Left lobe of liver (tissue), 2 donors: ENCODE results near the gene FHIT. TPM values are rescaled to one million over a fixed set of nuclear protein-coding genes. Genes with fewer than 3 reads are reported as not detected.
"Not testable (repeated sequence)": the region's sequence is repeated elsewhere in the genome, so short reads cannot be mapped to it uniquely, and the experiment has no call there.

Source experiments
- ATAC-seq: fragments of 200-7000 bp; cut with Tn5 transposase; one replicate; pipeline ENCODE4 v1.9.1; 2020; ENCODE audit warnings: mild to moderate bottlenecking, moderate library complexity
- DNase-seq: peaks from one replicate; pipeline ENCODE4 v3.0.0-alpha.2; 2020; ENCODE audit warnings: low spot score
- total RNA-seq: library from RNA; stranded (reverse); gene quantifications from one replicate; pipeline ENCODE4 v1.2.1, GENCODE V29; 2021
- donor health status: DM: no; HTN: no; CAD: no; lungs with moderate emphysema.
- donor health status: DM: no; HTN: yes; CAD: no.

Gene FHIT
- total RNA-seq, 1 donor from 2014 or later: 5.1 TPM

- DNase-seq (no peak), ATAC-seq (no peak)
Measured at GRCh38 chr3:59994732-59995304, 1256.4 kb downstream of the FHIT start.

GRCh38 chr3:59992578-59992977 lies 1258.7 kb downstream of the FHIT start:
- ATAC-seq (no peak), DNase-seq (no peak)

DNA sequence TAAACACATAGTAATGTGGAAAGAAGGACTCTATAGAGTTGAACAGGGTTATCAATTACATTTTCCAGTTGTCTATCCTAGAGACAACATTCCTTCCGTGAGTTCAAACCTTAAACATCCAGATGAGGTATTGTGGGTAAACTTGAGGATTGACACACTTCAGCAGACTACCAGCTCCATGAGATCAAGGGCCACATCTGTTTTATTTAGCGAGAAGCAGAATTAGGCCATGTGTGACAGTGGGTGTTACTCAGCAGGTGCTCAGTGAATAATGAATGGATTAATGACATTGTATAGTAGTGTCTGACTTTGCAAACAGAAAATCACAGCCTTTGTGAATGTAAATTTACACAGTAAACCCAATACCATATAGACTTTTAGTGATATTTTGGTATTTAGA lies 1260.3 kb downstream of the FHIT start:
- ATAC-seq: no peak

GRCh38 chr3:59982510-59982909 lies 1268.7 kb downstream of the FHIT start:
- DNase-seq: no peak
- no peak for ATAC-seq

More for the DNA sequence above, 1260.3 kb downstream of the FHIT start:
- no peak for DNase-seq

DNA sequence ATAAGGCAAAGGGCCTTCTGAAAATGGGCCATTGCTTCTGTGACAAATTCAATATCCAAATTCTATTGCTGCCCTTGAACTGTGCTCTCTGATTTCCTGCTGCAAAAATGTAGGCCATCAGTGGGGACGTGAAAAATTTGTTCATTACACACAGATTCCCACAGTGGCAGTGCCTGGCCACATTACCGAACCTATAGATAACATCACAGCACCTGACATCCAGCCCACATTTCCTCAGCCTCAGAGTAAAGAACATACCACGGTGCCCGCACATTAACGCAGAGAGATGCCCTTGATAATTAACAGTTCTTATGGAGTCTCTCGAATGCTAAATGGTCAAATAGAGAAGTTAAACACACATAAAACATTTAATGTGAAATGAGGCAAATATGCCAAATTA lies 1269.9 kb downstream of the FHIT start:
- ATAC-seq: no peak
- no peak for DNase-seq

GRCh38 chr3:59980576-59980975 lies 1270.7 kb downstream of the FHIT start:
- ATAC-seq: no peak
- no peak for DNase-seq

DNA sequence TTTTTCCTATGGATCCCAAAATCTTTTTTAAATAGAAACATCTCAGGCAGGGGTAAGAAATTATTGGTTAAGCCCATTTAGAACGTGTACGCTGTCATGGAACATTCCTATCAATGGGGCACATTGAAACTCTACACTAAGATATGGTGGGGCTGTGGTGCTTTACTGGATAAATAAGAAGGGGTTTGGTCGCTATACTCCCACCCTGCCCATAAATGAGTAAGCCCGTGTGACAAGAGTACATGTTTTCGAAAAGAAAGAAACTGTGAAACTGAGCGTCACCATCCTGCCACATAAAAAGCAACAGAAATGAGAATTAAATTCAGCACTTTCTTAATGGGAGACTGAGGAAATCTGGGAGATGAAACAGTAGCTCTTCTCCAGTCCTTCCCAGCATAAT lies 1271.7 kb downstream of the FHIT start:
- ATAC-seq (no peak), DNase-seq (no peak)

- ATAC-seq (no peak), DNase-seq (no peak)
Measured at GRCh38 chr3:59978979-59979378, 1272.3 kb downstream of the FHIT start.

- ATAC-seq (no peak), DNase-seq (no peak)
Measured at GRCh38 chr3:59970796-59971195, 1280.5 kb downstream of the FHIT start.

GRCh38 chr3:59970376-59970775 lies 1280.9 kb downstream of the FHIT start:
- DNase-seq: no peak
- no peak for ATAC-seq

DNA sequence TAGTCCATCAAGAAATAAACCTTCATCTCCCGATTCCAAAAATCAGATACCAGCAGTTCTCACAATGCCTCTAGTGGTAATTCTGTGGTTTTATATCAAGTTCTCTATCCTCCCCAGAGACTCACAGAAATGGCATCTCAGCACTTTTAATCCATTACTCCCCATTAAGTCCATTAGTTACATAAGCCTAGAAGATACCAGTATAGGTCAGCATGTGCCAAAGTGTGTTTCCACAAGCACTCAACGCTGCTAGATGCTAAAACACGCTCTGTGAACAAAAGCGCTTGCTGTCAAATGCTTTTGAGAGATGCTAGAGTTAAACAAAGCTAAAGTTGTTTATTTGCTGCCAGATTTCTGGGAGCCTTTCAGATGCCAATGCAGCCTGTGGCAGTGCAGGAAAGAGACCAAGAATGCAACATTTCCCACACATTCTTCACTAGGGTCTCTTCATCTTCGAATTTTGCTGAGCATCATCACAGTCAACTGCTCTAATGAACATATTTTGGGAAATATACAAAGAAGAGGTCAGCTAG lies 1282.7 kb downstream of the FHIT start:
- no peak for ATAC-seq

DNA sequence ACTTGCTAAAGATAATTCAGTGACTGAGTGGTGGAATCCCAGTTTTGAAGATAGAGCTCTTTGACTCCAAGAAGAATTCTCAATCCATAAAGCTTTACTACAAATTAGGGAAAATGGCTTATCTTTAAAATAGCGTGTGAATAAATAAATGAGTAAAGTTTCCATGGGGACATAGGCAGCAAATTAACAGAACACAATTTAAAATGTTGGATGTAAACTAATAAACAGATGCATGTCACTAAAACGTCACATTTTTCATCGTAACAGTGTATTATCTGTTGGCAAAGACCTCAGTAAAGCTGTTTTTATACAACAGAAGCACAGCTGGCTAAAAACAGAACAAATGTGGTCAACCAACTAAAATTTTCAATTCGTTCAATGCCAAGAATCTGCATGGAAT lies 1287.6 kb downstream of the FHIT start:
- ATAC-seq (no peak), DNase-seq (no peak)

More for the DNA sequence above, 1282.7 kb downstream of the FHIT start:
- no peak for DNase-seq

DNA sequence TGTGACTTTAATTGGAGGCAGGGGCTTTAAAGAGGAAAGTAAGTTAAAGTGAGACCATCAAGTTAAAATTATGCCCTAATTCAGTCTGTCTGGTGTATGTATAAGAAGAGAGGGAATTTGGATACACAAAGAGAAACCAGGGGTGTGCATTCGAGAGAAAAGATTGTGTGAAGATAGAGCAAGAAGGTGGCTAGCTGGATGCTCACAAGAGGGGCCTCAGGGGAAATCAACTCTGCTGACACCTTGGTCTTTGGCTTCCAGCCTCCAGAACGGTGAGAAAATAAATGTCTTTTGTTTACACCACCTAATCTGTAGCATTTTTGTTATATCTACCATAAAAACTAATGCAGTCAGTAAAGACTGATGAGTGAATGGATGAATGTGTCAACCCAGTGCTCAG lies 1294.1 kb downstream of the FHIT start:
- no peak for DNase-seq
- no peak for ATAC-seq

DNA sequence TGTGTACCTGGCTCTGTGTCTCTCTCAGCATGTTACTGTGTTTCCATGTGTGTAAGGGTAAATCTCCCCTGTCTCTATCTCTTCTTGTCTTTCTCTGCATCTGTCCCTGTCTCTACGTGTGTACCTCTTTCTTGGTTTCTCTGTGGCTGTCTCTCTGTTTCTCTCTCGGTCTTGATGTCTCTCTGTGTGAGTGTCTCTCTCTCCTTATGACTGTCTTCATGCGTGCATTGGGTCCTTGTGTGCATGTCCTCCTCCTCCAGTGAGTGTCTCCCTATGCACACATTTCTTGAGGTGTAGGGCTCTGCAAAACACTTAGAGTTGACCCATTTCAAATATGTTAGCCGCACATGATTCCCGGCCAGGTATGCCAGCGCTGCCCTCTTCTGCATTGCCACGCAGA lies 1298.1 kb downstream of the FHIT start:
- ATAC-seq (no peak), DNase-seq (no peak)

GRCh38 chr3:59949311-59949710 lies 1301.9 kb downstream of the FHIT start:
- ATAC-seq (no peak), DNase-seq (no peak)

DNA sequence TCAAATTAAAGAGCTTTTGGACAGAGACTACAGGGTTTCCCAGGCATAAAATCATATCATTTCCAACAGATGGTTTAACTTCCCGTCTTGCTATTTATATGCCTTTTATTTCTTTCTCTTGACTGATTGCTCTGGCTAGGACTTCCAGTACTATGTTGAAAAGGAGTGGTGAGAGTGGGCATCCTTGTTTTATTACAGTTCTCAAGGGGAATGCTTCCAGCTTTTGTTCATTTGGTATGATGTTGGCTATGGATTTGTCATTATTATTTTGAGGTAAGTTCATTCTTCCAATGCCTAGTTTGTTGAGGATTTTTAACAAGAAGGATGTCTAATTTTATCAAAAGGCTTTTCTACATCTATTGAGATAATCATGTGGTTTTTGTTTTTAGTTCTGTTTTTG lies 1304.9 kb downstream of the FHIT start:
- ATAC-seq: no peak
- DNase-seq: no peak

DNA sequence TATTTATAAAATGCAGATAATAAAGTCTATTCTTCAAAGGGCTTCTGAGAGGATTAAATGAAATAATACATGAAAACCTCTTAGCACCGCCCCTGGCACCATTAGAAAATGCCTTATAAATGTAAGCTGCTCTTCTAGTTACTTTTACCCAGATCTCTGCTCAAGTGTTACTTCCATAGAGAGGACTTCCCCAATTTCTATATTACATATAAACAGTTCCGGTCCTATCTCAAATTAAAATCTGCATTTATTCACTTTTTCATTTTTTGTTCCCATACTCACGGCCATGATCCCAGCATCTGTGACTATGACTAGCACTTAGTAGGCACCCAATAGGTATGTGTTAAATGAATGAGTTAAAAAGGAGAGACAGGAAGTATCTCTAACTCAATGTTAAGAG lies 1310.5 kb downstream of the FHIT start:
- DNase-seq (no peak), ATAC-seq (no peak)

GRCh38 chr3:59939826-59940426 lies 1311.3 kb downstream of the FHIT start:
- no peak for DNase-seq
- no peak for ATAC-seq

DNA sequence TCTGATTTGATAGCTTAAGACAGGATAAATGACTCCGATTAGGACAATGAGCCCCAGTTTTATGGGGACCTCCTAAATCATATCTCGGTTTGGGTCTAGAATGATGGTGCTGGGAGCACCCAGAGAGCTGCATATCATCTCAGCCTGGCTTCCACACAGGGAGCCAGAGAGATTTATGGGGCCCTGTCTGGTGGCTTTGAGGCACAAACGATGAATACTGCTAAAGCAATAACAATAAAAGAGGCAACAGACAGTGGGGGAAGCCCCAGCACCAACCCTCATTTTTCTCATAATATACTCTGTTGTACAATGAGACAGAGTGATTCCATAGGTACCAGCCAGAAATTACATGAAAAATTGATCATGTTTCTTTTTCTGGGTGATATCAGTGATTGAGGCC lies 1312.4 kb downstream of the FHIT start:
- no peak for DNase-seq

GRCh38 chr3:59937201-59937600 lies 1314.1 kb downstream of the FHIT start:
- ATAC-seq (no peak), DNase-seq (no peak)

More for the DNA sequence above, 1312.4 kb downstream of the FHIT start:
- ATAC-seq: no peak

GRCh38 chr3:59936472-59936871 lies 1314.8 kb downstream of the FHIT start:
- ATAC-seq (no peak), DNase-seq (no peak)

GRCh38 chr3:59935025-59935424 lies 1316.2 kb downstream of the FHIT start:
- ATAC-seq (no peak), DNase-seq (no peak)

GRCh38 chr3:59934560-59934959 lies 1316.7 kb downstream of the FHIT start:
- DNase-seq, ATAC-seq: not testable (repeated sequence)
